Activated gamma-delta T cell treated with anti-CD3 and anti-CD28 coated beads, Interleukin-2, amount 50 U/mL, for 16 hours (primary cell): ENCODE measurements around the gene DNER.
"Not testable (repeated sequence)": the region's sequence is repeated elsewhere in the genome, so short reads cannot be mapped to it uniquely, and the experiment has no call there.

Experiments used
- DNase-seq: peaks from one replicate; pipeline ENCODE4 v3.0.0-alpha.2; 2020; ENCODE audit warnings: low read depth

DNER gene

GRCh38 chr2:229563388-229563787 lies 151.0 kb downstream of the DNER start:
- DNase-seq: no peak

- DNase-seq: no peak
Observed at GRCh38 chr2:229562472-229563127, 151.8 kb downstream of the DNER start.

- DNase-seq: no peak
Observed at GRCh38 chr2:229559986-229560385, 154.4 kb downstream of the DNER start.

GRCh38 chr2:229553091-229553490 lies 161.3 kb downstream of the DNER start:
- DNase-seq: no peak

GRCh38 chr2:229543176-229543873 lies 171.0 kb downstream of the DNER start:
- no peak for DNase-seq

- DNase-seq: no peak
Observed at GRCh38 chr2:229539628-229540027, 174.7 kb downstream of the DNER start.

GRCh38 chr2:229531594-229531993 lies 182.8 kb downstream of the DNER start:
- no peak for DNase-seq

GRCh38 chr2:229530434-229530833 lies 183.9 kb downstream of the DNER start:
- DNase-seq: no peak

- DNase-seq: no peak
Observed at GRCh38 chr2:229528846-229529245, 185.5 kb downstream of the DNER start.

GRCh38 chr2:229526951-229527350 lies 187.4 kb downstream of the DNER start:
- DNase-seq: no peak

GRCh38 chr2:229524799-229525198 lies 189.6 kb downstream of the DNER start:
- no peak for DNase-seq

- DNase-seq: no peak
Observed at GRCh38 chr2:229523663-229524062, 190.7 kb downstream of the DNER start.

GRCh38 chr2:229521576-229521975 lies 192.8 kb downstream of the DNER start:
- DNase-seq: no peak

GRCh38 chr2:229520691-229521096 lies 193.7 kb downstream of the DNER start:
- DNase-seq: no peak

- DNase-seq: no peak
Observed at GRCh38 chr2:229519655-229520430, 194.5 kb downstream of the DNER start.

GRCh38 chr2:229514273-229514895 lies 200.0 kb downstream of the DNER start:
- DNase-seq: no peak

- no peak for DNase-seq
Observed at GRCh38 chr2:229511524-229511923, 202.8 kb downstream of the DNER start.

- not testable (repeated sequence) for DNase-seq
Observed at GRCh38 chr2:229506699-229507098, 207.7 kb downstream of the DNER start.

- DNase-seq: no peak
Observed at GRCh38 chr2:229501051-229501794, 213.1 kb downstream of the DNER start.

GRCh38 chr2:229492034-229492433 lies 222.3 kb downstream of the DNER start:
- DNase-seq: no peak

GRCh38 chr2:229490167-229490566 lies 224.2 kb downstream of the DNER start:
- no peak for DNase-seq

GRCh38 chr2:229489016-229489415 lies 225.3 kb downstream of the DNER start:
- no peak for DNase-seq
